Activated CD8-positive, alpha-beta memory T cell treated with anti-CD3 and anti-CD28 coated beads for 1 hour (primary cell): Measurements from ENCODE around the gene MESD.

ENCODE experiments used
- DNase-seq, 2 donors: peaks; one replicate each; pipeline ENCODE4 v3.0.0-alpha.2; 2020; ENCODE audit warnings: low read depth in 1 of 2; ENCODE audit errors: extremely low read depth in 1 of 2

The MESD gene

DNA sequence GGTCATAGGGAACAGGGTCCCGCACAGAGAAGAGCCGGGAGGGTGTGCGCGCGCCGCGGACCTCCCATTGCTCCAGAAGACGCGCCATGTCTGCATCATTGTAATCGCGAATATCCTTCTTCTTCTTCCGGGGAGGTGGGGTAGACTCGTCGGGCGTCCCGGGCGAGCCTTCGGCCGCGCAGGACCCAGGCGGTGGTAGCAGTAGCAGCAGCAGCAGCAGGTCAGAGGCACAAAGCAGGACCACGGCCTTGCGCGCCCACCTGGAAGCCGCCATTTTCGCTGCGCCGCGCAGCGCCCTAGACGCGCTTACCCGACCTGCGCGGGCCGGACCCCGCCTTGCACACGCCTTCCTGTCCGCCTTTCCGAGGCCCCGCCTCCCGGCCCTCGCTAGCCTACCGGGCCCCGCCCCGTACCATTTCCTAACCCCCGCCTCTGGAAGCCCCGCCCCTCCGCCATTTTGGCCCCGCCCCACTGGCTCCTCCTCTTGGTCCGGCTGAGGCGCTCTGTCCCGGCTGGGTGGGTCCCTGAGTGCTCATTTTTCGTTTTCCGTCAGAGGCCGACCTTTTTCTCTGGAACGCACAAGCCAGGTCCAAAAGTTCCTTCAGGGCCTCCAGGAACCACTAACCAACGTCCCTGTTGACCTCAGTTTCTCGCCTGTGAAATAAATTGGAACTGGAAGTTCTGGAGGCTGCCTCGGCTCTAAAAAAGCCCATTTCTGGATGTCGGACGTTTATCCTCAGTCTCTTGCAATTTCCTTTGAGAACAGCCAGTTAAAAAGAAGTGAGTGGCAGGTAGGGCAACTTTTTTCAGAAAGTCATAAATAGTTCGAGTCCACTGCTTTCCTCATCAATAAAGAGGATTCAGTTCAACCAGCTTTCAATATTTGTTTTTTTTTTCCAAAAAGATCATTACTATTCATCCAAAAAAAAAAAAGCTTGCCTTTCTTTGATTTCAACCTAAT lies at the start of gene MESD:
Gene MESD, minus strand, starts transcription at position 302 of the 961 bp plus-strand sequence. Its CDS starts 28 bp downstream, at position 274.
- peak; percentile 90 to 98 for DNase-seq

DNA sequence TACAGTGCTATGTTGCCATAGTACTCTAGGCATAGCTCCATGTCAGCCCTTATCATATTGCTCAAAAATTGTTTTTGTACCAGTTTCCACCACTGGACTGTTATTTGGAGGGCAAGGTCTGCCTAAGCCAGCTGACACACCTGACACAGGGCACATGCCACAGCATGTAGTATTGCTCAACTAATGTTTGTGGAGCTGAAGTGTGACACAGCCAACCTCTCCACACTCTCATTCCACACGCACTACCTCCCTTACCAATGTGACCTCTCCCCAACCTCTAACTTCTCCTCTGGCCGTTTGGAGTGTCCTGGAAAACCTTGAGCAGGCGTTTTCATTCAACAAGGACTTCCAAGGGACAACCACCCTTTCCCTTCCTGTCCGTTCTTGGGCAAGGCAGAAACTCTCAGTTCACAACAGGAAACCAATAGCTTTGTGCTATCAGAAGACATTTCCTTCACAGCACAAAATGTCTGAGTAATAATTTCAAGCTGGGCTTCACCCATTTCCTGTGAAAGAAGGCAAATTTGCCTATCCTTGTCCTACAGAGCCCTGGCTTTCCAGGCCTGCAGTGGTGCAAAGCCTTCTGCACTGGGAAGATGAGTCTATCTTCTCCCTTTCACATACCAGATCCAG lies 49.5 kb upstream of the MESD start:
- no peak for DNase-seq

DNA sequence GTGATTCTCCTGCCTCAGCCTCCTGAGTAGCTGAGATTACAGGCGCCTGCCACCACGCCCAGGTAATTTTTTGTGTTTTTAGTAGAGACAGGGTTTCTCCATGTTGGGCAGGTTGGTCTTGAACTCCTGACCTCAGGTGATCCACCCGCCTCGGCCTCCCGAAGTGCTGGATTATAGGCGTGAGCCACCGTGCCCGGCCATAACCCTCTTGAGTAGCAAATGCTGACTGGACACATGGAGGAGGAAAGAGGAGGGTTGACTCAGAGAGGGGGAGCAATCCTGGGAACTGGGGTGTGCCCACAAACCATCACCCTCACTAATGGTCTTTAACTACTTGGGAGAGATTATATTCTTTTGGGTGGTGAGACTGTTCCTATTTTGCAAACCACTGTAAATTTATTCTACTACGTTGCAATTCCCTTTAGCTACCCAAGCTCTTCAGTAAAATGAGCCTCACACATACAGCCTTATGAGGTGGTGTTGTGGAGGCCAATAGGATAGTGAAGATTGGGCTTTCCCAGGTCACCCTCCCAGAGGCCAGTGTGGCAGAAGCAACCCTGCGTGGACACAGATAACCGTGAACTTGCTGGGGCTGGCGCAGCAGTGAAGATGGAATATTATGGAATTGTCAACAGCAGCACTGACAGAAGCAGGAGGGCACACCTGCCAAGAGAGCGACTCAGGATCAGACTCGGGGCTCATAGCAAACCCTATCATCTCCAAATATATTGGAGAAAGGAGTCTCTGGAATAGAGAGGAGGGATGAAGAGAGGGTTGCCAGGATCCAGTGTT lies 48.5 kb upstream of the MESD start:
- DNase-seq, result no peak

DNA sequence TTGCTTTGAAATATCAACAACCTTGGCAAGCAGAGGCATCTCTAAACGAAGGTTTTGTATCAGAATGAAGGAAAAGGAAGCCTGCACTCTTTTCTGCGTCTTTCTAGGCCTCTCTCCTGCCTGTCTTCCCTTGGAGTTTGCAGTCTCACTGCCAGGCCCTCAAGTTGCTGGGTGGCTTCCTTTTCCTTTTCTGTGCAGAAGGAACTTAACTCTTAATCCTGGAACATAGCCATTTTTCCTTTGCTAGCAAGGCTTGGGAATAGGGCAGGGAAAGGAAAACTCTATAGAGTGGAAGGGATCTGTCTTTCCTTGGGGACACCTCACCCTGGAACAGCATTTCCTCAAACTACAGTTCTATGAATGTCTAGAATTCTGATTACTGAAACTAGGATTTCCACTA lies 43.9 kb upstream of the MESD start:
- DNase-seq, result no peak

DNA sequence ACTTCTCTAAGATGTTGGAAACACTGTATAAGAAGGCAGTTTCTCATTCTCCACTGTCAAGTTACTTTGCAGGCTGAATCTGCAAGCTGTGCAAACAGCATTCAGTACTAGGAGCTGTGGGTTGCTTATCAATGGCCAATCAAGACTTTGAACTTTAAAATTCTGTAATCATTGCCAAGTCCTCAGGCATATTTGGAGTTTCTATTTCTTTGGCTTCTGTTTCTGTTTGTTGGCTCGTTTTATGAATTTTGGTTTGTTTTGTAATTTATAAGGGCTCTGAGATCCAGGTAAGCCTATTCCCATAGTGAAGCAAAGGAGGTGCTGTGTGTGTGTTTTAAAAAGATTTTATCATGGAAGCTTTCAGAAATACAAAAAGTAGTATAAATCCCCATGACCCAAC lies 43.2 kb upstream of the MESD start:
- no peak for DNase-seq

DNA sequence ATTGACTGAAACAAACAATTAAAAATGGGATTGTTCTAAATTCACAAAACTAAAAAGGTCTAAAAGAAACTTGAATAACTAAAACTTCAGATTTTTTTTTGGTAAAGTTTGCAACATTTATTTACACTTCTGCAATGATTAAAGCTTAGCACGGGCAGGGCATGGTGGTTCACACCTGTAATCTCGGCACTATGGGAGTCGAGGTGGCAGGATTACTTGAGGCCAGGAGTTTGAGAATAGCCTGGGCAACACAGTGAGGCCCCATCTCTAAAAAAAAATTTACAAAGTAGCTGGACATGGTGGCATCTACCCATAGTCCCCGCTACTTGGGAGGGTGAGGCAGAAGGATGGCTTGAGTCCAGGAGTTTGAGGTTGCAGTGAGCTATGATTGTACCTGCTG lies 42.7 kb upstream of the MESD start:
- DNase-seq, result no peak

DNA sequence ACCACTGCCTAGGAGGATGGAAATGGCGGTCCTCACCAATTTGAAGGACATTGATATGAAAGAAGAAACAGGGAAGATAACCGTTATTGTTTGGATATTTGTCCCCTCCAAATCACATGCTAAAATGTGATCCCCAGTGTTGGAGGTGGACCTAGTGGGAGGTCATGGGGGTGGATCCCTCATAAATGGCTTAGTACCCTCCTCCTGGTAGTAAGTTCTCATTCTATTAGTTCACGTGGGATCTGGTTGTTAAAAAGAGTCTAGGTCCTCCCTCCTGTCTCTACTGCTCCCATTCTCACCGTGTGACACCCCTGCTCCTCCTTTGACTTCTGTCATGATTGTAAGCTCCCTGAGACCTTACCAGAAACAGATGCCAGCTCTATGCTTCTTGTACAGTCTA lies 41.6 kb upstream of the MESD start:
- DNase-seq, result no peak

DNA sequence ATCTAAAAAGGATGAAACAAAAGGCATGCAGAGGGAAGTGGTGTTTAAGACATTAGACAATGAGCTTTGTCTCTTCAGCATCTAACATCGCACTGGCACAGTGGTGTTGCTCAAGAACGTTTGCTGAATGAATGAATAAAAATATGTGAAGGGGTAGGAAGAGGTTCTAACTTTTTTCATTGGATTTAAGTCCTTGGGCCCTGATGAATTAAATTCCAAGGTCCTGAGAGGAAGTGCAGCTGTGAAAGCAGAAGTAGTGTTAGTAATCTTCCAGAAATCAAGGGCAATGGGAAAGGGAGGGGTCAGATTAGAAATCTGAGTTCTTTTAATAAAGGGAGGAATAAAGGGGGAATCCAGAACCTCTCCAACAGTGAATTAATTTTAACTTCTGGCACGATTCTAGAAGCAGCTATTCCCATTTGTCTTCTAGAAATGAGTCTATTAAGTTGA lies 40.7 kb upstream of the MESD start:
- DNase-seq, result no peak

DNA sequence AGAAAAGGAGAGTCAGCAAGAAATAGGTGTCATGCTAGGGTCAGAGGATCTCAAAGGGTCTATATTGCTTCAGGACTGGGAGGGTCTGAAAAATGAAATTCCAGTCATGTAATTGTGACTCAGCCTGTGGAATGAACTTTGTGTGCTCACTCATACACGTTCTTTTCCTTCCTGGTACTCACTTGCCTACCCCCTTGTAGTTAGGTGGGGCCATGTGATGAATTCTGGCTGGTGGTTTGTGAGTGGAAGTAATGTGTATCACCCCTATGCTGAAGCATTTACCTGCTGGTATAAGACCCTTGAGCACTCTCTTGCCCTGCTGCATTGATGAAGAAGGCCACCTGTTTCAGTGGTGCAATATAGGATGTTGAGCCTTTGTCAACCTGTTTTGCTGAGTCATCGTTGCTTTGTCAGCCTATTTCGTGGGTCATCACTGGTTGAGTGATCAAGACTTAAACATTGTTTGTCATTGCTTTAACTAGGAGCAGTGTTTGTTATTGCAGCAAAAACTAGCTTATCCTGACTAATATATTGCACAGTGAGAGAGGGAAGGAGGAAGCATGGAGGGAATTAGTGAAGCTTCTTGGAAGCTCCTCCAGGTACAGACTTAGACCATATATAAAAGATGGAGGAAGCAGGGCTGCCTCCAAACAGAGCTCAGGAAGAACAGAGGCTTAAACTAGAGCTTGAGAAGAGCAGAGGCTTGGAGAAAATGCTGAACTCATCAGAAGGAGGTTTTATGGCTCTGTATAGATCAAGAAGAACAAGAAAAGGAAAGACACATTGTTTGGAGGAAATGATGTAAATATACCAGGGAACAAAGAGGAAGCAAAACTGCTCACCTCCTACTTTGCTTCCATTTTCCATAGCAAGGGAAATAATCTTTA lies 40.0 kb upstream of the MESD start:
- DNase-seq, result no peak

DNA sequence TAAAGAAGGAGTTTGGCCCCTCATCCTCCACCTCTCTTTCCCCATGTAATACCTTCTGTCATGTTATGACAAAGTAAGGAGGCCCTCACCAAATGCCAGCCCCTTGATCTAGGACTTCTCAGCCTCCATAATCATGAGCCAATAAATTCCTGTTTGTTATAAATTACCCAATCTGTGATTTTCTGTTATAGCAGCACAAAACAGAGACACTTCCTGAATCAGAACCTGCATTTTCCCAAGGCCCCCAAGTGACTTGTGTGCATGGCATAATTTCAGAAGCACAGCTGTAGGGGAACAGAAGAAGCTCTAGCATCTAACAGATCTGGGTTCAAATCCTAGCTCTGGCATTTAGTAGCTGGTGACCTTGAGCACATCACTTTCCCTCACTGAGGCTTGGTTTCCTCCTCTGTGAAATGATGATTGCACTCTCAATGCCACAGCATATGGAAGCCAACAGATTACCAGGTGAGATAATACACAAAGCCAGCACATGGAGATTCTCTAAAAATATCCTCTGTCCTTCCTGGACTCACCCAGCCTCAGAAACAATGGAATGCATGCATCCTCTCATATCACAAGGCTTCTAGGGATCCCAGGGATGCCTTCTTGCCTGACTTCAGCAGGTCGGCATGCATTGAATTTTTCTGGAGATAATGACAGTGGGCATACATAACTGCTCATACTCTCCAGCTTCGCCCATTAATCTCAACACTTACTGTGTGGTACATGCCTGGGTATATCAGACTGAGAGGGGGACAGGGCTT lies 37.4 kb upstream of the MESD start:
- DNase-seq, result no peak

DNA sequence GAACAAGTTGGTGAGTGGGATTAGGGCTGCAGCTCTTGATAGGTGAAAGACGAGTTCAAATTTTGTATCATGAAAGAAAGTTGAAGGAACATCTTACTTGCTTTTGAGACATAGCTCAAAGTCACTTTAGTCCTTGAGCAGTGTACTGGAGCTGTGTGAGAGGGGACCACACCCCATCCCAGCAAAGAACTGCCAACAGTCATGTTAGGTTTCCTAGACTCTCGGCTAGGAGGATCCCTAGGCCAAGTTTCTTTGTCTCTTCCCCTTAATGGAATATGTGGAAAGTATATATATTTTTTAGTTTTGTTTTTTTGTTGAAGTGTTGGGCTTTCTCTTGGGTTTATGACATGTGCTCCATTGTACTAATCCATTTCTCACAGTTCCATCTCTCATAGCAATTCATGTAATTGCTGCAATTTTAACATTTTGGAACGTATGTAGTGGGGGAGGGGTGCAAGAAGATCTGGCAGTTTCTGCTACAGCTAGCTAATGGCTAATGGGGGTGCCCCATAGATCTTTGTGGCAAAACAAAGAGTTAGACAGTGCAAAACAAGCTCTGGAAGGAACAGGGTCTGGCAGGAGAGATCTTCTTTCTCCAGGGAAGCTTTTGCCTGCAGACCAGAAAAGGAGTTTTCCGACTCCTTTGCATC lies 36.2 kb upstream of the MESD start:
- no peak for DNase-seq

DNA sequence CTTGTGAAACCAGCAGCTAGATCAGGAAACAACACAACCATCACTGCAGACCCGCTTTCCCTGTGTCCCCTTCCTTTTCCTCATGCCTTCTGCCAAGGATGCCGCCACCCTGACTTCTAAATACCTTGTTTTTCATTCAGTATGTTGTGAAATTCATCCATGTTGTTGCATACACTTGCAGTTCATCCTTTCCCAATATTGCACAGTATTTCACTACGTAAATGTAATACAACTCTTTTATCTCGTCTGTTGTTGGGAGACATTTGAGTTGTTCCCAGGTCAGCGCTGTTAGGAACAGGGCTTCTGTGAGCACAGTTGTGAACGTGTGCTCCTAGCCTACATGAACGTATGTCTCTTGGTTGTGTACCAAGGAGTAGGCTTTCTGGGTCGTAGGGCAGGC lies 35.3 kb upstream of the MESD start:
- no peak for DNase-seq

DNA sequence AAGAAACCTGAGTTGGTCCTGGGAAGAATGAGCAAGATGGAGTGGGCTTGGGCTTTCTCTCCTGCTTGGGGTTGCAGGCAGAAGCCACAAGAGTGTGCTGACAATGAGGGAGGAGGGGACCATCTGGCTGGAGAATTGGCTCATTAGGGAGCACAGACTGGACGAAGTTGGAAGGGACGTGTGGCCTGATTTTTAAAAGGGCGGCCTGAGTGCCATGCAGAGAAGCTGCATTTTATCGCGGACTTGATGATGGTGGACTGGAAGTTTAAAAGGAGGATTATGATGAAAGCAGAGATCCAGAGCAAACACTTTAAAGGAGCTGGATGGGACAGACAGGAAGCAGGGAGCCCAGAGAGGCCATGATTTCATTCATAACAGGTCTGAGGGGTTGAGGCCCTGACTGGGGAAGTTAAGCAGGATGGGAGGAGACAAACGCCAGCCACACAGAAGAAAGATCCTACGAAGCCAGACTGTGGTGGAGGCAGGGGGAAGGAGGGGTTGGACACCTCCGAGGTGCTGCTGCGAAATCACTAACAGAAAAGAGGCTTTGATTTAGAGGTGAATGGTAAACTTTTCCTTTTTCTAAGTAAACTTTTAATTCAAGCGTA lies 34.8 kb upstream of the MESD start:
- no peak for DNase-seq

DNA sequence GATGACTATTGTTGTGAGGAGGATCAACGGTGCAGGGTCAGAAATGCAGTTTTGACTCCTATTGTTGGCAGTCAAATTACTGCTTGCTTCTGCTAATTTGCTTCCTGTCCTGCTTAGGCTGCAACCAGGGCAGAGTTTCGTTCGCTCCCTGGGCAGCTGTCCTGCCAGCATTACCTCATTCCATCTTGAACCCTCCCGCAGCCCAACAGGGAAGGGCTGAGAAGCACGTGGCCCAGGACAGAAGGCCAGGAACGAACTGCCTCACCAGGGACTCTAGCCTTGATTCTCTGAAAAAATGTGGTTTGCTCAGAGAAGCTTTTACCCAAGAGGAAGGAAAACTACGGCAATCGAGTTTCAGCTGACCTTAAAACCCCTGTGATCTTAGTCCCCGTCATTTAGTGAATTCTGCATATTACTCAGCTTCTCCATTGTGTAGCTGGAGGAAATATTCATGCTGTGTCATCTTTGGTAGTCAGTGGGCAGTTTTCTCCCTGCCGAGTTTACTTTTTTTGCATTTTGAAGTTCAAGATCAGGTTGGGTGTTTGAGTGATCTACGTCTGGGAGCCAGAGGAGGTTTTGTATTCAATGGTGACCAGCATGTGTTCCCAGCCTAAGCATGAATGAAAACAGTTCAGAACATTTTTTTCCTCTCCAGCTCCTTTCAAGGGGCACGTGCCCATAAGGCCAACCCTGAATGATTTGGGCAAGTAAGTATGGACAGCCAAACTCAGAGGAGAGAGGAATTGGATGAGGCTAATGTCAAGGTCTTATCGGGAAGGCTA lies 34.1 kb upstream of the MESD start:
- DNase-seq, result no peak

DNA sequence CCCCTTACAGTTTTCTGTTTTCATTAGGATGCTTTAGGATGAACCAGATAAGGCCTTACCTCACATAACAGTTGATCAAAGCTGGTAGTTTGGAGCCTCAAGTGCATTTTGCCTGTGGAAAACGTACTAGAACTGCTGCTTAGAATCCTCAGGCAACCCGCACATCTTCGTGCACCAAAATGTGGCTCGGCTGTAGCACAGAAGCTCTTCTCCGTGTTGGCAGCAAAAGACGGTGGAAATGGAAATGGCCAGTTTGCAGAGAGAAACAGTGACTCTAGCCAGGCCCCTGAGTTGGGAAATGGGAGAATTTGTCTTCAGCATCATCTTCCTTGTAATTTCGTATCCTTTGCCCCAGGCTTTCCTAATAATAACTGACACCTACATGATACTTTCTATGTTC lies 31.7 kb upstream of the MESD start:
- DNase-seq, result no peak

DNA sequence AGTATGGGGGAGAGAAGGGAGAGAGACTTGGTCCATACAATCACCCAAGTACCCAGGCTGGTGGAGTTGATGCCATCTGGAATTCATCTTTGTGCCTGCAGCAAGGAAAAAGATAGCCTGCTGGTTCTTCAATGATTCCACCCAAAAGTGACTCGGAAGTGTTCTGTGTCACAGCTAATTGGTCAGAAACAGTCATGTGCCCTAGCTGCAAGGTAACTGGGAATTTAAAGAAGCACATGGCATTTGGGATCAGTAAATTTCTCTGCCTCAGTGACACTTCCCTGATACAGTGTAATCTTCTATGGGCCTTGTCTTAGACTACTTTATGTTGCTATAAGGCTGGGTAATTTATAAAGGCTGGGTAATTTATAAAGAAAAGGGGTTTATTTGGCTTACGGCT lies 28.6 kb upstream of the MESD start:
- no peak for DNase-seq

DNA sequence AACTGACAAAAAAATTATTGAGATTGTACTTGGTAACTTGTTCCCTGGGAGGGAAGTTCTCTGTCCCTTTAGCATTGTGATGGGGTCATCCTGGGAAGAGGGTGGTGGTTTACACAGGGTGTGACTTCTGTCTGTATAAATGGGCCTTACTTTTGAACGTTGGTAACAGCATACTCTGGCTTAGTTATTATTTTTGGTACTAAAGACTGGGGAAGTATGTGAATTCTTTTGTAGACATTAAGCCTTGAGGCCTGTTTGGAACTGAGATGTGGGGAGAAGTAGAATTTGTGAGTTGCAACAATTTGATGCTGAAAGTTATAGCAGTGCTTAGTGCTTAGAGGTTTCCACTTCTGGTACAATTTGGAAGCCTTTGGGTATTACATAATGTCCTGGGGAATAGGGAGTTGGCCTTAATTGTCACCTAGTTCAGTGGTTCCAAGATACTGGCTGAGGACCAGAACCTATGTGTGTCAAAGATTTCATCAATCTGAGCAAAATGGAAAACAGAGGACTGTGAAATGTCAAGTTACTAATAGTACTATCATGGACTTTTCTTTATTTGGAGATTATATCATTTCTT lies 27.0 kb upstream of the MESD start:
- DNase-seq, result no peak
